Measurements from ENCODE around the gene SLIT3.
"Not testable (repeated sequence)": the region's sequence is repeated elsewhere in the genome, so short reads cannot be mapped to it uniquely, and the experiment has no call there.

Gene SLIT3

GRCh38 chr5:169142264-169142970 is 158.5 kb downstream of the SLIT3 start:
- DNase-seq (ENCODE audit: low read depth, low spot score), result no peak

GRCh38 chr5:169140215-169140614 is 160.7 kb downstream of the SLIT3 start:
- DNase-seq (ENCODE audit: low read depth, low spot score), result not testable (repeated sequence)

DNA sequence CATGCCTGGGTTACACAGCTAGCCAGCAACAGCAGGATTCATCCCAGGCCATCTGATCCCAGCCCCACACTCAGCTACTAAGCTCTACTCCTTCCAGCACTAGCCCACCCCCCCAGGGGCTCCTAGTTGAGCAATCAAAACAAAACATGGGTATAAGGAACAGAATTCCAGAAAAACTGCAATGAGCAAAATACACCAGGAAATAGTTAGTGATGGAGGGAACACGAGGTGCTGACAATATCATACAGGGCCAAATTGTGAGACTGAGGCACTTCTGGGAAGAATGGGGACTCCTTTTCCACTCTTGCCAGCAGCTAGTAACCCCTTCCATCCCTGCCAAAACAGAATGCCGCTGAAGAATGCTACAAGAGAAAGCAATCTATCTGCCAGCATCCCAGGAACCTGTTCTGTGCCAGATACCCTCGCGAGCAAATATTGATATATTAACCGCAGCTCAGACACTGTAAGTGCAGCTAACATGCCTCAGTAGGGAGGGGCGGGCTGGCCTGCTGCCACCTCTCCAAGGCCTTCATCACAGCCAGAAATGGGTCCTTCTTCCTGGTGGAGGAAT is 161.4 kb downstream of the SLIT3 start:
- DNase-seq (ENCODE audit: low read depth, low spot score), result no peak

GRCh38 chr5:169133531-169133930 is 167.4 kb downstream of the SLIT3 start:
- no peak for DNase-seq (ENCODE audit: low read depth, low spot score)

GRCh38 chr5:169132302-169132660 is 168.7 kb downstream of the SLIT3 start:
- no peak for DNase-seq (ENCODE audit: low read depth, low spot score)

GRCh38 chr5:169131616-169132301 is 169.2 kb downstream of the SLIT3 start:
- no peak for DNase-seq (ENCODE audit: low read depth, low spot score)

- no peak for DNase-seq (ENCODE audit: low read depth, low spot score)
Observed at GRCh38 chr5:169128679-169129078, 172.3 kb downstream of the SLIT3 start.

- DNase-seq (ENCODE audit: low read depth, low spot score), result no peak
Observed at GRCh38 chr5:169127431-169127830, 173.5 kb downstream of the SLIT3 start.

DNA sequence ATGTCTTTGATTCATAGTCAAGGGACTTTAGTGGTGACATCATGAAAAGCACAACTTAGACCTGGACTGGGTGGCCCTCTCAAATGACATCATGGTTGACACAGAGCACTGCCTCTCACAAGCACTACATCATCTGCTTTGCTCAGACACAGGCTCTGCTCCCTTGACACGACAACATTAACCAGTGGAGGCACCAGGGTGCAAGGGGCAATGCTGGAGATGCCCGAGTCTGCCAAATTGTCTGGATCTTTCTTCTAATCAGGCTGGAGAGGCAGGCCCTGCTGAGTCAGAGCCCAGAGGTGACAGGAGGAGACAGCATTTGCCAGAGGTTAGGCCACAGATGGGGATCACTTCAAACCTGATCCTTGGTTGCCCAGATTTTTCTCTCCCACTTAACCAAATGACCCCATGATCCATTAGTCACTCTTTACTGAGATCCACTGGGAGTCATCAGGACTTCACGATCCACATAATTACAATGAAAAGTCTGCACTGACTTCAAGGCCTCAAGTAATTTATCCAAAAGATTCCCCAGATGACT is 174.4 kb downstream of the SLIT3 start:
- no peak for DNase-seq (ENCODE audit: low read depth, low spot score)

DNA sequence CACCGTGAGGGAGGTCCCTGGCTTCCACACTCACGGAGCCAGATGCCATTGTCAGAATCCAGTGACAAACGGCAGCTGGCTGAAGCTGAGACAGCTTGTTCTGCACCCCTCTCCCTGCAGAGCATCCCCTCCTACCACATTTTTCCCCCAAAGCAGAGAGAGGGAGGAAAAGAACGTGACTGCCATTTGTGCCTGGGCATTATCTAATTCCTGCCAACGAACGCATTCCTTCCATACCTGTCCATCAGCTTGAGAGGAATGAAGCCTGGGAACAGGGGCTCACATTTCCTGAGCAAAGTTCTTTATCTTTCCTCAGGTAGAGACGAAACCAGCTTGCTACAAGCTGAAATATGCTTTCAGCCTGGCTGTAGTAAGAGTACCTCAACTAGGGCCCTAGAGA is 175.4 kb downstream of the SLIT3 start:
- no peak for DNase-seq (ENCODE audit: low read depth, low spot score)

DNA sequence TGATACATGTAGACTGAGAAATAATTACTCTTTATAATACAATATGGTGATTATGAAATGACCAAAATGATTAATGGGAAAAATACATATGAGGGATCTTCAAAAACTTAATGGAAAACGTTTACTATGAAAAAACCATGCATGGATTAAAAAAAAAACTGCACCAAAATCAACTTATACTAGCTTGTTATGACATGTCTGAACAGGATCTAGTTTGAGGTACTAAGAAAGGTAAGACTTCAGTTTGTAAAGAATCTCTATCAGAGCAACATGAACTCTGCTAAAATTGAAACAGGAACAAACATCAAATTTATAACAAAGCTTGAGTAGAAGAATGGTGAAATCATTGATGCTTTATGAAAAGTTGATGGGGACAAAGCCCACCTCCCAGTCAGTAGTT is 178.0 kb downstream of the SLIT3 start:
- DNase-seq (ENCODE audit: low read depth, low spot score), result no peak

DNA sequence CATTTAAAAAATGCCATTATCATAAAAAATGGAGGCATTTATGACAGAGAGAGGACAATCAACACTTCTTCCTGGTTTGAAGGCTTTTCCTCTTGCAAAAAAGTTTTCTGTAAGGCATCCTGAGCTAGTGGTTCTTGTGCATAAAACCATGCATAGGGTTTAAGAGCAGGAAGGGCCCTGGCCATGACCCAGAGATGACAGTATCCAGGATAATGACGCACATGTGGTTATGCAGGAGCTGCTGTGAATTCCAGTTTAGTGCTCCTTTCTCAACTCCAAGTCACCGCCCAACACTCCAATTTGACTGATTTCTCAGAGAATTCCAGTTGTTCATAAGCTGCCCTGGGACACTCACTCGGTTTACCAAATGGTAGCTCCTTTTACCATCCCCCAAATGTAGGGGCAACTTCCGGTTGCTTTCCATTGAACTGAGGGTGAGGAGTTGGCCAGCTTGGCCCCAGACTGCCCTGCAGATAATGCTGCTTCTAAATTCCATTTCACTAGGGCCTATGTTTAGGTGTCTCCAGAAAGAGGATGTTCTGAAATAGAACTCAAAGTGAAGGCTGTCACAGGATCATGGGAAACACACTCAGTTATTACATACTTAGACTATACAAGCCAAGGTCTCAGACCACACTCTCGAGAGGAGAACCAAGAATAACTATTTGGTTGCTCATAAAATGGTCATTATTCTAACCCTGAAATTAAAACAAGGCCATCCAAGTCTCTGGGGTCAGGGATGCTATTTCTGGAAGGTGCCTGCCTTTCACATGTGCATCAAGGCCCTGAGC is 179.1 kb downstream of the SLIT3 start:
- DNase-seq (ENCODE audit: low read depth, low spot score), result no peak

DNA sequence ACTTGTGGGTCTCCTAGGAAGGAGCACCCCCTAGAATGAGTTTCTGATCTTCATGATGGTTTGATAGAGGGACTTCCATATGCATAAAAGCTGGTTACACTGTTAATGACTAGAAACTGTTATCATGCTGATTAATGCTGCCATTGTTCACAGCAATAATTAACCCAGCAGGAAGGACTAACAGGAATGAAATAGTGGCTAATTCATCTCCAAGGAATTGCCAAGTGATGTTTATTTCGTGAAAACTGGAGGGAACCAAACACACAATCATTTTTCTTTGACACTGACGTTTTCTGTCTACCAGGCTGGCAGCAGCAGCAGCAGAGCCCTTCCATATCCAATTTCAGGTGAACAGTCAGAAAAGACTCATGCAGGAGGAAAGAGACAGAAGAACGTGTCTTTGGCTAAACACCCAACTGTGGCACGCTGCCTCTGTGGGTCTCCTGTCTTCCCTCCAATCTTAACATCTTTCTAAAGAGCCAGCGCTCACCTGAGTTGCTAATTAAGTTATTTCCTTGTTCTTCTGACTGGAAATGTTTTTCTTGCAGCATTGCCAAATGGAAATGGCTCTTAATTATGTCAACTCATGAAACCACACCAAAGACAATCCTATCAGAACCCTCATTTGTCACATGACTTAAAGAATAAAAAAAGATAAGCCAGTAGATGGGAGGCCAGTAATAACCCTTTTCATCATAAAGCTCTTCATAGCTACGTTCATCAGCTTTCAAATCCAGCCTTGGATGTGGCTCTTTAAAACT is 181.5 kb downstream of the SLIT3 start:
- DNase-seq (ENCODE audit: low read depth, low spot score), result no peak

DNA sequence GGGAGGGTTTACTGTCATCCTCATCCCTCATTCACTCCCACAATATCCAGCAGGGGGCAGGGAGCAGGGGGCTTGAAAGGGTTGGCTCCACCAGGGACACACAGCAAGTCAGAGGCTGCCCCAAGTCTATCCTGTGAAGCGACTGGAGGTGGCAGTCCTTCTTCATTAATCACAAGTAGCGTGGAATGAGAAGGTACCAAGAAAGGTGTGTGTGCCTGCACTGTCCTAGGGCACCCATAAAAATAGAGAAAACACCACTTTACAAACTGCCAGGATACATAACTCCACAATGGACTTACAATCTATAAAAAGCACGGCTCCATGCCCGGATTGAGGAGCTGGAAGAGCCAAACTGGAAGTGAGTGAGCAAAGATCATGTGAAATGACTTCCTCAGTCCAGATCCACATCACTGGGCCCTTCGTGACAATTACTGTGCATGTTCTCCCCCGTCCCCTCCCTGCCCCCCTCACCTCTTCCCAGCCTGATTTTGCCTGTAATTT is 183.9 kb downstream of the SLIT3 start:
- peak; percentile 30 for DNase-seq (ENCODE audit: low read depth, low spot score)

DNA sequence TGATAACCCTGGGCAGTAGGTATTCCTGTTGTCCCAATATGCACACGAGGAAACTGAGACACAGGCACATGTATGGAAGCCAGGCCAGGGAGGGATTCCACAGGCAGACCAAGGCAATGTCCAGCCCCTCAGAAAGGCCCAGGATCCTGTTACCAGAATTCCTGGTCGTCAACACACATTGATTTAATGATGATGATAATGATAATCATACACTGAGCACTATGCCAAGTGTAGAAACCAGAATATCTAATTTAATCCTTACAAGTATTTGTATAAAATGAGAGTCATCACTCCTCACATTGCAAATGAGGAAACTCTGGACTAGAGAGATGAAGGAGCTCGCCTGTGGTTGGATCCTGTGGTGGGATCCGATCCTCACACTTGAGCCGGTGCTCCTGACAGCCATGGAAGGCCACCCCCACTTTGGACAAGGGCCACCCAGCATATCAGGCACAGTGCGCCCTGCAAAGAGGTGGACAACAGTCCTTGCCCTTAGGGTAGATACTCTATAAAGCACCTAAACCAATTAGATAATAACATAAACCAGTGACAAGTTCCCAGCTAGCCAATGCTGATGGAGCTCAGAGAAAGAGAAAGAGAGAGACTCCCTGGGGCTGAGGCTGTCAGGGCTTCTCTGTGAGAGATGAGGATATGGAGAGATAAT is 185.3 kb downstream of the SLIT3 start:
- DNase-seq (ENCODE audit: low read depth, low spot score), result no peak

GRCh38 chr5:169114466-169115065 is 186.4 kb downstream of the SLIT3 start:
- no peak for DNase-seq (ENCODE audit: low read depth, low spot score)

- DNase-seq (ENCODE audit: low read depth, low spot score), result no peak
Observed at GRCh38 chr5:169112016-169112415, 188.9 kb downstream of the SLIT3 start.

DNA sequence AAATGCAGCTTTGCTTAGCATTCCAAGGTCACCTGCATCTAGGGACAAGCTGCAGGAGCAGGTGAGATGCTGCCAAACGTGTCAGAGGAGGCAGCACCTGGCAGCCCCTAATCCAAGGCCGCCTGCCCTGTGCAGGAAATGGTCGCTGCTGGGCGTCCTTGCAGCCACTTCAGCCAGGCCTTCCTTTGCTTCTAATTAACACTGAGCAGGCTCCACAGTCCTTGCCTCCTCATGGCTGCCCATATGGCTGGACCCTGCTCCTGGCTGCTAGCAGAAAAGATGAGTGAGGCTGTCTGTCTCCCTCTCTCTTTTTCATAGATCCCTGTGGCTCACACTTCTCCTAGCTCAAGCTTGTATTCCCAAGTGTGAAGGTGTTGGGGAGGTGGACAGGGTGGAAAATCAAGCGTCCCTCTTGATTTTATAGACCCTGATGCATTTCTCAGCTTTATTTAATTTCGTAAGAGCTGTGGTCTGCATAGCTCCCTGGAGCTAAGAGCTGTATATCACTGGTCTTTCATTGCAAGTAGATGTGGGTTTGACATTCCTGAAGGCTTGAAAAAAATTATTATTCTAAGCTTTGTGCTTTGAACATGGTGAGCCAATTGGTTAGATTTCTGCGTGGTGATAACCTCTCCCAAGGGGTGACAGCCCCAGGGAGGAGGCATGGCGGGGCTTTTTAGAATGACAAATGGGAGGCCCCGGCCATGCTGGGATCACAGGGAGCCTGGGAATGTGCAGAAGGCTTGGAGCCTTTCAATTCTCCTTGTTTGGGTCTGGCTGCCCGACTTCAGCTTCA is 193.8 kb downstream of the SLIT3 start:
- DNase-seq (ENCODE audit: low read depth, low spot score), result no peak

DNA sequence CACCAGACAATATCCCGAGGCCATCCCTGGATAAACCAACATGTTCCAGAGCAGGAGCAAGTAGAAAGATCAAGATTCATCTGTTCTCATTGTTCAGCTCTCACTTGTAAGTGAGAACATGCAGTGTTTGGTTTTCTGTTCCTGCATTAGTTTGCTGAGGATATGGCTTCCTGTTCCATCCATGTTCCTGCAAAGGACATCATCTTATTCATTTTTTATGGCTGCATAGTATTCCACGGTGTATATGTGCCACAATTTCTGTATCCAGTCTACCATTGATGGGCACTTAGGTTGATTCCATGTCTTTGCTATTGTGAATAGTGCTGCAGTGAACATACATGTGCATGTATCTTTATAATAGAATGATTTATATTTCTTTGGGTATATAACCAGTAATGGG is 195.4 kb downstream of the SLIT3 start:
- not testable (repeated sequence) for DNase-seq (ENCODE audit: low read depth, low spot score)

Measured in iPS DF 19.7 (cell line).